Naive B cell (primary cell): ENCODE results near the gene TMEM61. TPM values are rescaled to one million over a fixed set of nuclear protein-coding genes. Genes with fewer than 3 reads are reported as not detected.

Experiments used
- polyA plus RNA-seq, 6 donors: library from polyadenylated mRNA; unstranded; fragments of 300-500 nt; fragmentation: Illumina TruSeq; gene quantifications; one replicate each; pipeline ENCODE4 v1.2.3, GENCODE V29; 2021; ENCODE audit warnings: low read depth in 6 of 6

Gene TMEM61
- polyA plus RNA-seq, 6 donors from 2014 or later: not detected

Other genes with a start within 250 kb of the TMEM61 start
- 1 to 10 TPM in 5 of 6 donors, not detected in 1; 1.9 to 3.7 (median 3.3) TPM for gene PARS2, start 216.1 kb upstream of the TMEM61 start, polyA plus RNA-seq
- gene TTC22, start 179.3 kb upstream of the TMEM61 start, polyA plus RNA-seq: 1 to 10 TPM in 3 of 6 donors, under 1 TPM in 2, not detected in 1; 0.41 to 2.0 (median 1.1) TPM
- 1 to 10 TPM in 3 of 6 donors, under 1 TPM in 2, not detected in 1; 0.21 to 8.3 (median 1.1) TPM for gene DHCR24, start 93.4 kb upstream of the TMEM61 start, polyA plus RNA-seq
- not detected for gene BSND, start 18.3 kb downstream of the TMEM61 start, polyA plus RNA-seq
- gene PCSK9, start 58.9 kb downstream of the TMEM61 start, polyA plus RNA-seq: not detected
- 10 to 100 TPM in 1 of 6 donors, 1 to 10 TPM in 5; 4.6 to 15.2 (median 8.5) TPM for gene USP24, start 234.7 kb downstream of the TMEM61 start, polyA plus RNA-seq